ENCODE measurements around the gene GSTT2B.
"Not testable (repeated sequence)": the region's sequence is repeated elsewhere in the genome, so short reads cannot be mapped to it uniquely, and the experiment has no call there.

Gene GSTT2B

GRCh38 chr22:23961084-23961771, at the start of gene GSTT2B:
GSTT2B (minus strand) TSS chr22:23961195; CDS start chr22:23961131, 64 bp downstream.
- in situ Hi-C loops (cut with MboI; ENCODE audit: low pct_unique_long_range_greater_than_20kb, low sequenced_read_pairs); DNase-seq: not testable (repeated sequence)

GRCh38 chr22:24010018-24010391, 49.0 kb upstream of the GSTT2B start:
- in situ Hi-C loops (cut with MboI; ENCODE audit: low pct_unique_long_range_greater_than_20kb, low sequenced_read_pairs) = no loop called here

GRCh38 chr22:24009227-24010017, 48.4 kb upstream of the GSTT2B start:
- no peak for DNase-seq
- in situ Hi-C loops (cut with MboI; ENCODE audit: low pct_unique_long_range_greater_than_20kb, low sequenced_read_pairs) = no loop called here

More at GRCh38 chr22:24010018-24010391, 49.0 kb upstream of the GSTT2B start:
- DNase-seq = no peak

- in situ Hi-C loops (cut with MboI; ENCODE audit: low pct_unique_long_range_greater_than_20kb, low sequenced_read_pairs) = no loop called here
- no peak for DNase-seq
Observed at GRCh38 chr22:24008381-24009226, 47.6 kb upstream of the GSTT2B start.

GRCh38 chr22:24008022-24008283, 47.0 kb upstream of the GSTT2B start:
- no peak for DNase-seq
- in situ Hi-C loops (cut with MboI; ENCODE audit: low pct_unique_long_range_greater_than_20kb, low sequenced_read_pairs) = no loop called here

- in situ Hi-C loops (cut with MboI; ENCODE audit: low pct_unique_long_range_greater_than_20kb, low sequenced_read_pairs) = no loop called here
- no peak for DNase-seq
Observed at GRCh38 chr22:24007253-24008021, 46.4 kb upstream of the GSTT2B start.

GRCh38 chr22:24006914-24007214, 45.9 kb upstream of the GSTT2B start:
- DNase-seq = no peak
- in situ Hi-C loops (cut with MboI; ENCODE audit: low pct_unique_long_range_greater_than_20kb, low sequenced_read_pairs) = no loop called here

- DNase-seq = no peak
- in situ Hi-C loops (cut with MboI; ENCODE audit: low pct_unique_long_range_greater_than_20kb, low sequenced_read_pairs) = no loop called here
Observed at GRCh38 chr22:24006207-24006913, 45.4 kb upstream of the GSTT2B start.

- DNase-seq = no peak
- in situ Hi-C loops (cut with MboI; ENCODE audit: low pct_unique_long_range_greater_than_20kb, low sequenced_read_pairs) = no loop called here
Observed at GRCh38 chr22:24005201-24005600, 44.2 kb upstream of the GSTT2B start, which contains the start of gene GSTT4. GSTT4 (minus strand) TSS chr22:24005453; CDS start chr22:24005356, 97 bp downstream.

- no peak for DNase-seq
- in situ Hi-C loops (cut with MboI; ENCODE audit: low pct_unique_long_range_greater_than_20kb, low sequenced_read_pairs) = no loop called here
Observed at GRCh38 chr22:24003887-24004286, 42.9 kb upstream of the GSTT2B start.

- no peak for DNase-seq
- in situ Hi-C loops (cut with MboI; ENCODE audit: low pct_unique_long_range_greater_than_20kb, low sequenced_read_pairs) = no loop called here
Observed at GRCh38 chr22:24002851-24003250, 41.9 kb upstream of the GSTT2B start.

- no peak for DNase-seq
- in situ Hi-C loops (cut with MboI; ENCODE audit: low pct_unique_long_range_greater_than_20kb, low sequenced_read_pairs) = no loop called here
Observed at GRCh38 chr22:24002272-24002671, 41.3 kb upstream of the GSTT2B start.

- DNase-seq = no peak
- in situ Hi-C loops (cut with MboI; ENCODE audit: low pct_unique_long_range_greater_than_20kb, low sequenced_read_pairs) = no loop called here
Observed at GRCh38 chr22:24001314-24001713, 40.3 kb upstream of the GSTT2B start.

GRCh38 chr22:23999779-24000178, 38.8 kb upstream of the GSTT2B start:
- in situ Hi-C loops (cut with MboI; ENCODE audit: low pct_unique_long_range_greater_than_20kb, low sequenced_read_pairs); DNase-seq: not testable (repeated sequence)

- DNase-seq = no peak
- in situ Hi-C loops (cut with MboI; ENCODE audit: low pct_unique_long_range_greater_than_20kb, low sequenced_read_pairs) = no loop called here
Observed at GRCh38 chr22:23997092-23997491, 36.1 kb upstream of the GSTT2B start.

GRCh38 chr22:23993581-23994177, 32.7 kb upstream of the GSTT2B start:
- DNase-seq; in situ Hi-C loops (cut with MboI; ENCODE audit: low pct_unique_long_range_greater_than_20kb, low sequenced_read_pairs): not testable (repeated sequence)

- in situ Hi-C loops (cut with MboI; ENCODE audit: low pct_unique_long_range_greater_than_20kb, low sequenced_read_pairs); DNase-seq: not testable (repeated sequence)
Observed at GRCh38 chr22:23993080-23993479, 32.1 kb upstream of the GSTT2B start.

- DNase-seq; in situ Hi-C loops (cut with MboI; ENCODE audit: low pct_unique_long_range_greater_than_20kb, low sequenced_read_pairs): not testable (repeated sequence)
Observed at GRCh38 chr22:23989583-23990244, 28.7 kb upstream of the GSTT2B start.

All from KBM-7 (cell line).